ENCODE measurements around the gene BAZ1A. TPM values are rescaled to one million over a fixed set of nuclear protein-coding genes. Genes with fewer than 3 reads are reported as not detected.
A peak's percentile ranks its signal among the peaks of the same experiment; 100 is the strongest.

Gene BAZ1A
- total RNA-seq, 1 donor from 2014 or later = 42.8 TPM

- no peaks in the 10 kb centered on the region for H3K9me3 Mint-ChIP-seq (ENCODE audit: low read depth)
- H3K4me3 Mint-ChIP-seq (ENCODE audit: low read depth) = no peak overlapping the region
- no peak overlapping the region for H3K27ac Mint-ChIP-seq
- H3K27me3 Mint-ChIP-seq = no peaks in the 10 kb centered on the region
- H3K36me3 Mint-ChIP-seq (ENCODE audit: insufficient read depth) = peaks cover 24% of the 10 kb centered on the region
- no peaks in the 10 kb centered on the region for H3K4me1 Mint-ChIP-seq (ENCODE audit: low read depth)
- no peak for TF ChIP-seq CTCF (IDR thresholded peaks at IDR 0.05; ENCODE audit: unreplicated experiment)
- DNase-seq (ENCODE audit: low spot score, unreplicated experiment) = no peak
Observed at GRCh38 chr14:34775922-34776321, 99.2 kb downstream of the BAZ1A start.

GRCh38 chr14:34775342-34775741, 99.8 kb downstream of the BAZ1A start:
- no peak overlapping the region for H3K27ac Mint-ChIP-seq
- H3K27me3 Mint-ChIP-seq = no peaks in the 10 kb centered on the region
- no peak overlapping the region for H3K4me3 Mint-ChIP-seq (ENCODE audit: low read depth)
- TF ChIP-seq CTCF (IDR thresholded peaks at IDR 0.05; ENCODE audit: unreplicated experiment) = no peak
- peaks cover 24% of the 10 kb centered on the region for H3K36me3 Mint-ChIP-seq (ENCODE audit: insufficient read depth)
- no peaks in the 10 kb centered on the region for H3K9me3 Mint-ChIP-seq (ENCODE audit: low read depth)
- no peaks in the 10 kb centered on the region for H3K4me1 Mint-ChIP-seq (ENCODE audit: low read depth)
- DNase-seq (ENCODE audit: low spot score, unreplicated experiment) = no peak

- Mint-ChIP-seq H3K36me3 (ENCODE audit: insufficient read depth) (peaks cover 14% of the 10 kb centered on the region), H3K4me1 (ENCODE audit: low read depth) (no peaks in the 10 kb centered on the region), H3K27me3 (no peaks in the 10 kb centered on the region), H3K4me3 (ENCODE audit: low read depth) (no peak overlapping the region), H3K27ac (no peak overlapping the region), H3K9me3 (ENCODE audit: low read depth) (no peaks in the 10 kb centered on the region)
- DNase-seq (ENCODE audit: low spot score, unreplicated experiment) = no peak
- TF ChIP-seq CTCF (IDR thresholded peaks at IDR 0.05; ENCODE audit: unreplicated experiment) = no peak
Observed at GRCh38 chr14:34770901-34771300, 104.3 kb downstream of the BAZ1A start.

- Mint-ChIP-seq H3K27me3 (no peaks in the 10 kb centered on the region), H3K27ac (peak overlapping the region; percentile 85), H3K36me3 (ENCODE audit: insufficient read depth) (peaks cover 13% of the 10 kb centered on the region), H3K4me1 (ENCODE audit: low read depth) (no peaks in the 10 kb centered on the region), H3K9me3 (ENCODE audit: low read depth) (no peaks in the 10 kb centered on the region), H3K4me3 (ENCODE audit: low read depth) (no peak overlapping the region)
- no peak for TF ChIP-seq CTCF (IDR thresholded peaks at IDR 0.05; ENCODE audit: unreplicated experiment)
- no peak for DNase-seq (ENCODE audit: low spot score, unreplicated experiment)
Observed at GRCh38 chr14:34766606-34767005, 108.6 kb downstream of the BAZ1A start.

- TF ChIP-seq CTCF (IDR thresholded peaks at IDR 0.05; ENCODE audit: unreplicated experiment) = peak; percentile 17
- no peaks in the 10 kb centered on the region for H3K27me3 Mint-ChIP-seq
- no peak for DNase-seq (ENCODE audit: low spot score, unreplicated experiment)
- peaks cover 15% of the 10 kb centered on the region for H3K36me3 Mint-ChIP-seq (ENCODE audit: insufficient read depth)
- no peaks in the 10 kb centered on the region for H3K9me3 Mint-ChIP-seq (ENCODE audit: low read depth)
- H3K27ac Mint-ChIP-seq = peak overlapping the region; percentile 85
- no peak overlapping the region for H3K4me3 Mint-ChIP-seq (ENCODE audit: low read depth)
- H3K4me1 Mint-ChIP-seq (ENCODE audit: low read depth) = no peaks in the 10 kb centered on the region
Observed at GRCh38 chr14:34766060-34766459, 109.1 kb downstream of the BAZ1A start.
